ENCODE data around the gene THEMIS2.
A peak's percentile ranks its signal among the peaks of the same experiment; 100 is the strongest.

Gene THEMIS2

DNA sequence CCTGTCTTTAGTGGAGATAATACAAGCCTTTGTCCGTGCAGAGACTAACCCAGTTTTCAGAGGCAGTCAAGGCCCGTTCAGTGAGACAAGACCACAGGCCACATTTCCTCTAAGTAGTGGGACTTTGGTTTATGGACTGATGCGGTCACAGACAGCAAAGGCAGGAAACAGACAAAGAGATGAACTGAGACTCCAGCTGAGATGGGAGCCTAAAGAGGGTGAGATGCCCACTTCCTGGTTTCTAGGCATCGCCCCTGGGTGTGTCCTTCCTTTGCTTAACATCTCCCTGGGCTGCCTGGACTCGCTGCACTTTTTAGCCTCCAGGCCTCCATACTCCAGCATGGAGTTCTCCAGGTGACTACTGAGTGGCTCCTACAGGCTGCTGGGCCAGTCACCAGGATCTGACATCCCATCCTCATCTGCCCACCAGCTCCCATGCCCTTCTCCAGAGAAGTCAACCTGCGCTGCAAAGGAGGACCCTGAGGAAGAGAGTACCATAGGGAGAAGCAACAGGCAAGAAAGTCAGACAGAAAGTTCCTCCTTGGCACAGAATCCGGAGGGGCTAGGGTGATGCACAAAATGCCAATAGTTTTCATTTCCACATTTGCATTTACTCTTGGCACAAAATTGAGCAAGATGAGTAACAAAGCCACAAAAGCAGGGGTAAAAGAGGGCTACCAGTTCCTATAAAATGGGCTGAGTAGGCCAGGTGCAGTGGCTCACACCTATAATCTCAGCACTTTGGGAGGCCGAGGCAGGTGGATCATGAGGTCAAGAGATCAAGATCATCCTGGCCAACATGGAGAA, 15.1 kb downstream of the THEMIS2 start:
- no peaks in the 10 kb centered on the region for H3K9me3 ChIP-seq (ENCODE audit: control insufficient read depth in 2 of 2, low read length in 2 of 2)
- H3K9ac ChIP-seq (ENCODE audit: low read length in 2 of 2) = no peak overlapping the region
- H3K27me3 ChIP-seq (ENCODE audit: control insufficient read depth in 1 of 2, insufficient read depth in 2 of 2, low read length in 2 of 2) = no peaks in the 10 kb centered on the region
- no peak overlapping the region for H3K27ac ChIP-seq (ENCODE audit: low read length)
- peaks cover 2% of the 10 kb centered on the region for H3K4me1 ChIP-seq (ENCODE audit: control insufficient read depth, insufficient read depth, low read length)
- no peak overlapping the region for H3K4me3 ChIP-seq (ENCODE audit: low read length in 2 of 2)
- H3K36me3 ChIP-seq (ENCODE audit: control insufficient read depth in 2 of 2, insufficient read depth in 2 of 2, low read length in 2 of 2) = peaks cover 8 to 18% of the 10 kb centered on the region in 2 donors

- peaks cover 26 to 35% of the 10 kb centered on the region in 2 donors for H3K36me3 ChIP-seq (ENCODE audit: control insufficient read depth in 2 of 2, insufficient read depth in 2 of 2, low read length in 2 of 2)
- H3K27ac ChIP-seq (ENCODE audit: low read length) = no peak overlapping the region
- no peak overlapping the region for H3K4me3 ChIP-seq (ENCODE audit: low read length in 2 of 2)
- no peak overlapping the region for H3K9ac ChIP-seq (ENCODE audit: low read length in 2 of 2)
- no peaks in the 10 kb centered on the region for H3K4me1 ChIP-seq (ENCODE audit: control insufficient read depth, insufficient read depth, low read length)
- H3K9me3 ChIP-seq (ENCODE audit: control insufficient read depth in 2 of 2, low read length in 2 of 2) = no peaks in the 10 kb centered on the region
- H3K27me3 ChIP-seq (ENCODE audit: control insufficient read depth in 1 of 2, insufficient read depth in 2 of 2, low read length in 2 of 2) = no peaks in the 10 kb centered on the region
These were observed 17.2 kb downstream of the THEMIS2 start for GRCh38 chr1:27889506-27889905.

- H3K9ac ChIP-seq (ENCODE audit: low read length in 2 of 2) = no peak overlapping the region
- no peak overlapping the region for H3K4me3 ChIP-seq (ENCODE audit: low read length in 2 of 2)
- no peaks in the 10 kb centered on the region for H3K4me1 ChIP-seq (ENCODE audit: control insufficient read depth, insufficient read depth, low read length)
- H3K27ac ChIP-seq (ENCODE audit: low read length) = no peak overlapping the region
- H3K9me3 ChIP-seq (ENCODE audit: control insufficient read depth in 2 of 2, low read length in 2 of 2) = no peaks in the 10 kb centered on the region
- H3K36me3 ChIP-seq (ENCODE audit: control insufficient read depth in 2 of 2, insufficient read depth in 2 of 2, low read length in 2 of 2) = peaks cover 35 to 45% of the 10 kb centered on the region in 2 donors
- H3K27me3 ChIP-seq (ENCODE audit: control insufficient read depth in 1 of 2, insufficient read depth in 2 of 2, low read length in 2 of 2) = no peaks in the 10 kb centered on the region
These were observed 19.0 kb downstream of the THEMIS2 start for GRCh38 chr1:27891196-27891889.

DNA sequence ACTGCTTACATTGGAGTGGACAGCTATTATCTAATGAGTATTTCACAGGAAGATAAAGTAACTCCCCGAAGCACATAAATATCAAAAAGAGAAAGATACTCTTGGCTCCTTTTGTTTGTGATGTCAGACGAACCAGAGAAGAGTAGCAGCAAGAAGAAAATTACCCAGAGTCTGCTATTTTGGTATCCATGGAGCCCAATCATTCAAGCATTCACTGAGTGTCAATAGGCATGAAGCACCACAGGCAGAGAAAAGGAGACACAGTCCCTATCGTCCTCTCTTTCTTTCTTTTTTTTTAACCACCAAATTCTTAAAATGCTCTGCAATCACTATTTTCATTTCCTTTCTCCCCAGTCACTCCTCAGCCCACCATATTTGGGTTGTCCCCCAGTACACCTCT, 22.2 kb downstream of the THEMIS2 start:
- no peak overlapping the region for H3K4me3 ChIP-seq (ENCODE audit: low read length in 2 of 2)
- H3K36me3 ChIP-seq (ENCODE audit: control insufficient read depth in 2 of 2, insufficient read depth in 2 of 2, low read length in 2 of 2) = peaks cover 35 to 45% of the 10 kb centered on the region in 2 donors
- H3K4me1 ChIP-seq (ENCODE audit: control insufficient read depth, insufficient read depth, low read length) = no peaks in the 10 kb centered on the region
- no peaks in the 10 kb centered on the region for H3K9me3 ChIP-seq (ENCODE audit: control insufficient read depth in 2 of 2, low read length in 2 of 2)
- no peaks in the 10 kb centered on the region for H3K27me3 ChIP-seq (ENCODE audit: control insufficient read depth in 1 of 2, insufficient read depth in 2 of 2, low read length in 2 of 2)
- H3K27ac ChIP-seq (ENCODE audit: low read length) = no peak overlapping the region
- H3K9ac ChIP-seq (ENCODE audit: low read length in 2 of 2) = no peak overlapping the region

GRCh38 chr1:27906759-27907158, 34.4 kb downstream of the THEMIS2 start:
- no peaks in the 10 kb centered on the region for H3K4me1 ChIP-seq (ENCODE audit: control insufficient read depth, insufficient read depth, low read length)
- no peak overlapping the region for H3K4me3 ChIP-seq (ENCODE audit: low read length in 2 of 2)
- H3K9me3 ChIP-seq (ENCODE audit: control insufficient read depth in 2 of 2, low read length in 2 of 2) = no peaks in the 10 kb centered on the region
- H3K27me3 ChIP-seq (ENCODE audit: control insufficient read depth in 1 of 2, insufficient read depth in 2 of 2, low read length in 2 of 2) = no peaks in the 10 kb centered on the region
- no peak overlapping the region for H3K9ac ChIP-seq (ENCODE audit: low read length in 2 of 2)
- peaks cover 24 to 26% of the 10 kb centered on the region in 2 donors for H3K36me3 ChIP-seq (ENCODE audit: control insufficient read depth in 2 of 2, insufficient read depth in 2 of 2, low read length in 2 of 2)
- no peak overlapping the region for H3K27ac ChIP-seq (ENCODE audit: low read length)

DNA sequence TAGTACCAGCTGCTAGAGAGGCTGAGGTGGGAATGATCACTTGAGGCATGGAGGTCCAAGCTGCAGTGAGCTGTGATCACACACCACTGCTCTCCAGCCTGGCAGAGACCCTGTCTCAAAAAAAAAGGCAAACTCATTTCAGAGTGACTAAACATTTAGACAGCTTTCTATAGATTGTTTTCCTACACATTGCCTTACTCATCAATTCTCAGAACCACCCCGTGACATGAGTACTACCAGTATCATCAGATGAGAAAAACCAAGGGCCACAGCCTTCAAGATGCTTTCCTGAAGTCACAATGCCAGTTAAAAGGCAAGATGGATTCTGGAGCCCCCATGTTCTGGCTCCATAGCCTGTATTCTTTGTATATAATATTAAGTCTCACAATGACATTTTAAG, 40.1 kb downstream of the THEMIS2 start:
- Histone ChIP-seq H3K9ac (ENCODE audit: low read length in 2 of 2) (no peak overlapping the region), H3K36me3 (ENCODE audit: control insufficient read depth in 2 of 2, insufficient read depth in 2 of 2, low read length in 2 of 2) (peaks cover 7 to 12% of the 10 kb centered on the region in 2 donors), H3K4me1 (ENCODE audit: control insufficient read depth, insufficient read depth, low read length) (peaks cover 11% of the 10 kb centered on the region), H3K27me3 (ENCODE audit: control insufficient read depth in 1 of 2, insufficient read depth in 2 of 2, low read length in 2 of 2) (no peaks in the 10 kb centered on the region), H3K27ac (ENCODE audit: low read length) (no peak overlapping the region), H3K4me3 (ENCODE audit: low read length in 2 of 2) (no peak overlapping the region), H3K9me3 (ENCODE audit: control insufficient read depth in 2 of 2, low read length in 2 of 2) (peaks cover 0 to 4% of the 10 kb centered on the region in 2 donors)

DNA sequence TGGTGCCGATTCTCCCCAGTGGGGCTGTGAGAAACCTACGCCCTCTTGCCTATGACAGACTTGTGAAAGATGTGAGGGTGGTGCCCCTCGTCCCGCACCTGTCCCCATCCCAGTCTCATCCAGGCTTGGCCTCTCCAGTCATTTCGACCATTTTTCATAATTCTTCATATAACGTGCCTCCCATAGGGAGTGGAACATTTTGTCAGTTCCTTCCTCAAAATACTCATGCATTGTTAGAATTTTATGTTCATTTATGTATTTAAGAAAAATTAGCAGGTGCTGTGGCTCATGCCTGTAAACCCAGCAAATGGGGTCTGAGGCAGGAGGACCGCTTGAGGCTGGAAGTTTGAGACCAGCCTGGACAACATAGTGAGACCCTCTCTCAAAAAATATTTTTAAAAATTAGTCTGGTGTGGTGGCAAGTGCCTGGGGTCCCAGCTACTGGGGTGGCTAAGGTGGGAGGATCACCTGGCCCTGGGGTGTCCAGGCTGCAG, 42.8 kb downstream of the THEMIS2 start:
- Histone ChIP-seq H3K9me3 (ENCODE audit: control insufficient read depth in 2 of 2, low read length in 2 of 2) (peaks cover 0 to 4% of the 10 kb centered on the region in 2 donors), H3K27ac (ENCODE audit: low read length) (peak overlapping the region; percentile 71), H3K4me3 (ENCODE audit: low read length in 2 of 2) (peak overlapping the region; percentile 91 to 97), H3K9ac (ENCODE audit: low read length in 2 of 2) (peak overlapping the region in 1 of 2 donors; percentile 51), H3K36me3 (ENCODE audit: control insufficient read depth in 2 of 2, insufficient read depth in 2 of 2, low read length in 2 of 2) (peaks cover 0 to 2% of the 10 kb centered on the region in 2 donors), H3K4me1 (ENCODE audit: control insufficient read depth, insufficient read depth, low read length) (peaks cover 11% of the 10 kb centered on the region), H3K27me3 (ENCODE audit: control insufficient read depth in 1 of 2, insufficient read depth in 2 of 2, low read length in 2 of 2) (no peaks in the 10 kb centered on the region)

DNA sequence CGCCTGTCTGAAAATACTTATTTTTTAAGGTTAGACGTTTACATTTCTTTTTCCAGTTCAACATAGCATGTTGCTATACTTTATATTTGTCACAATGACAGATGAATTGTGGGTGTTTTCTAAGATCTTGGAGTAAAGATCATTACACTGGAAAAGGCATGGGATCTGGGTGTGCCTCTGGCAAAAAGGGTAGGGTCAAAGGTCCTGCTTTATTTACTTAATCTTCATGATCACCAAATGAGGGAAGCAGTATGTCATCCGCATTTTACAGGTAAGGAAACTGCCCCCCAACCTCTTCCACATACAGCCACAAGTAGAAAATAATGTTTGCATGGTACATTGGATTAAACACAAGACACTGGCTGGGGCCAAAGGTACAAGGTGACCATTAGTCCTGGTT, 49.9 kb downstream of the THEMIS2 start:
- no peaks in the 10 kb centered on the region for H3K27me3 ChIP-seq (ENCODE audit: control insufficient read depth in 1 of 2, insufficient read depth in 2 of 2, low read length in 2 of 2)
- no peaks in the 10 kb centered on the region for H3K36me3 ChIP-seq (ENCODE audit: control insufficient read depth in 2 of 2, insufficient read depth in 2 of 2, low read length in 2 of 2)
- no peak overlapping the region for H3K4me3 ChIP-seq (ENCODE audit: low read length in 2 of 2)
- H3K4me1 ChIP-seq (ENCODE audit: control insufficient read depth, insufficient read depth, low read length) = no peaks in the 10 kb centered on the region
- no peak overlapping the region for H3K9ac ChIP-seq (ENCODE audit: low read length in 2 of 2)
- H3K27ac ChIP-seq (ENCODE audit: low read length) = no peak overlapping the region
- H3K9me3 ChIP-seq (ENCODE audit: control insufficient read depth in 2 of 2, low read length in 2 of 2) = no peaks in the 10 kb centered on the region

- no peaks in the 10 kb centered on the region for H3K36me3 ChIP-seq (ENCODE audit: control insufficient read depth in 2 of 2, insufficient read depth in 2 of 2, low read length in 2 of 2)
- H3K4me1 ChIP-seq (ENCODE audit: control insufficient read depth, insufficient read depth, low read length) = no peaks in the 10 kb centered on the region
- no peak overlapping the region for H3K9ac ChIP-seq (ENCODE audit: low read length in 2 of 2)
- no peak overlapping the region for H3K27ac ChIP-seq (ENCODE audit: low read length)
- H3K4me3 ChIP-seq (ENCODE audit: low read length in 2 of 2) = no peak overlapping the region
- no peaks in the 10 kb centered on the region for H3K9me3 ChIP-seq (ENCODE audit: control insufficient read depth in 2 of 2, low read length in 2 of 2)
- H3K27me3 ChIP-seq (ENCODE audit: control insufficient read depth in 1 of 2, insufficient read depth in 2 of 2, low read length in 2 of 2) = peaks cover 0 to 3% of the 10 kb centered on the region in 2 donors
These were observed 56.0 kb downstream of the THEMIS2 start for GRCh38 chr1:27928216-27928954.

DNA sequence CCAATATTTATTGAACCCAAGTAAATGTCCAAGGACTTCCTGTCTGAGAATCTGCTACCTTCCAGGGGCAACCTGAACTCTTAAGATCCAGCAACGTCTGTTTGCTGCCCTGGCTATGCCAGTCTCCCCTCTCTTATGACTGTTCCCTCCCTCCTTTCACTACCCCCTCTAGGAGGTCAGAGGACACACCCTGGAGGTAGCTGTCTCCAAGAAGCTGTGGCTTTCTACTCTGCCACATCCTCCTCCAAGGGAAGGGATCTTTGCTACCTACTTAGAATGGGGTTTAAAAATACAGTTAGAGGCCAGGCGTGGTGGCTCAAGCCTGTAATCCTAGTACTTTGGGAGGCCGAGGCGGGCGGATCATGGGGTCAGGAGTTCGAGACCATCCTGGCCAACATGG, 58.8 kb downstream of the THEMIS2 start:
- no peaks in the 10 kb centered on the region for H3K9me3 ChIP-seq (ENCODE audit: control insufficient read depth in 2 of 2, low read length in 2 of 2)
- no peaks in the 10 kb centered on the region for H3K36me3 ChIP-seq (ENCODE audit: control insufficient read depth in 2 of 2, insufficient read depth in 2 of 2, low read length in 2 of 2)
- no peak overlapping the region for H3K9ac ChIP-seq (ENCODE audit: low read length in 2 of 2)
- H3K4me3 ChIP-seq (ENCODE audit: low read length in 2 of 2) = no peak overlapping the region
- peaks cover 3% of the 10 kb centered on the region for H3K4me1 ChIP-seq (ENCODE audit: control insufficient read depth, insufficient read depth, low read length)
- H3K27ac ChIP-seq (ENCODE audit: low read length) = no peak overlapping the region
- peaks cover 6 to 17% of the 10 kb centered on the region in 2 donors for H3K27me3 ChIP-seq (ENCODE audit: control insufficient read depth in 1 of 2, insufficient read depth in 2 of 2, low read length in 2 of 2)
